ENCODE results near the gene GNB3. TPM values are rescaled to one million over a fixed set of nuclear protein-coding genes. Genes with fewer than 3 reads are reported as not detected.

Gene GNB3
- total RNA-seq, 1 experiment from 2014 or later: 14.0 TPM

DNA sequence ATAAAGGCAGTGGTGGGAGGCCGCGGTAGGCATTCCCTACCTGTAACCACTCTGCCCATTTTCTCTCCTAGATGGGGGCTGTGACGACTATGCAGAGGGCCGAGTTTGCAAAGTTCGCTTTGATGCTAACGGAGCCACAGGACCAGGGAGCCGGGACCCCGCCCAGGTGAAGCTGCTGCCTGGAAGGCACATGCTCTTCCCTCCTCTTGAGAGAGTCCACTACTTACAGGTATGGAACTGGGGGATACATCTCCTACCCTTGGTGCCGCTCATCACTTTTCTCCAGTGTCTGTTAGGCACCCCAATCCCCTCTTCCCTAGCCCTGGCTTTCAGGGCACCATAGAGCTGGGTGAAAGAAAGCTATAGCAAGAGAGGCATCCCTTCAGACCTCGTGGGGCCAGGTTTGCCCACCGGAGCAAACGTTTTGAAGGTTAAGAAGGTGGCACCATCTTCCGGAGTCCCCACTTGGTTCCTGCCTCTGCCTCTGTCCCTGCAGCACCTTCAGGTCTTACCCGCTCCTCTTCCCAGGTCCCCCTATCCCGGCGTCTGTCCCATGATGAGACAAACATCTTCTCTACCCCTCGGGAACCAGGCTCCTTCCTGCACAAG lies 14.5 kb upstream of the GNB3 start:
- no peak for DNase-seq (ENCODE audit: low spot score)
- no peak for ATAC-seq
- Mint-ChIP-seq H3K27ac (no peak overlapping the region), H3K4me1 (peaks cover 57% of the 10 kb centered on the region), H3K27me3 (ENCODE audit: low read depth) (peaks cover 42% of the 10 kb centered on the region), H3K9me3 (no peaks in the 10 kb centered on the region), H3K4me3 (no peak overlapping the region), H3K36me3 (peaks cover 11% of the 10 kb centered on the region)
- ChIA-PET POLR2A (interaction anchor here (1.5 kb wide), 1 partner anchor 48 kb away, joined by 3 read pairs; no protein-coding TSS in a partner anchor), CTCF (interaction anchor here (0.9 to 8.9 kb wide), 5 partner anchors 43 to 74 kb away, joined by 3 to 112 read pairs (median 5); partner anchors contain the start of genes LAG3, MLF2 and PTMS)
- TF ChIP-seq GRHL2 (CRISPR knock-in tag; IDR thresholded peaks at IDR 0.05; ENCODE audit: insufficient replicate concordance, severe bottlenecking) (no peak), RORB (CRISPR knock-in tag; IDR thresholded peaks at IDR 0.05) (no peak), NR2C2 (CRISPR knock-in tag; IDR thresholded peaks at IDR 0.05) (no peak), PRDM15 (CRISPR knock-in tag; IDR thresholded peaks at IDR 0.05) (no peak), EMX1 (CRISPR knock-in tag; IDR thresholded peaks at IDR 0.05) (no peak)

GRCh38 chr12:6826734-6827436 lies 13.8 kb upstream of the GNB3 start:
- ATAC-seq (no peak), DNase-seq (ENCODE audit: low spot score) (no peak)
- ChIA-PET CTCF (interaction anchor here (0.8 to 8.9 kb wide), 12 partner anchors 14 to 207 kb away, joined by 3 to 112 read pairs (median 4); partner anchors contain the start of genes GNB3, LAG3, MLF2 and PTMS), POLR2A (interaction anchor here (1.0 to 1.5 kb wide), 2 partner anchors 46 to 74 kb away, joined by 4 read pairs; partner anchors contain the start of genes MLF2 and SPSB2)
- Mint-ChIP-seq H3K36me3 (peaks cover 17% of the 10 kb centered on the region), H3K4me1 (peaks cover 56% of the 10 kb centered on the region), H3K27me3 (ENCODE audit: low read depth) (peaks cover 41% of the 10 kb centered on the region), H3K27ac (peak overlapping the region; percentile 35), H3K4me3 (peak overlapping the region; percentile 65), H3K9me3 (no peaks in the 10 kb centered on the region)
- TF ChIP-seq, protein P1, sequence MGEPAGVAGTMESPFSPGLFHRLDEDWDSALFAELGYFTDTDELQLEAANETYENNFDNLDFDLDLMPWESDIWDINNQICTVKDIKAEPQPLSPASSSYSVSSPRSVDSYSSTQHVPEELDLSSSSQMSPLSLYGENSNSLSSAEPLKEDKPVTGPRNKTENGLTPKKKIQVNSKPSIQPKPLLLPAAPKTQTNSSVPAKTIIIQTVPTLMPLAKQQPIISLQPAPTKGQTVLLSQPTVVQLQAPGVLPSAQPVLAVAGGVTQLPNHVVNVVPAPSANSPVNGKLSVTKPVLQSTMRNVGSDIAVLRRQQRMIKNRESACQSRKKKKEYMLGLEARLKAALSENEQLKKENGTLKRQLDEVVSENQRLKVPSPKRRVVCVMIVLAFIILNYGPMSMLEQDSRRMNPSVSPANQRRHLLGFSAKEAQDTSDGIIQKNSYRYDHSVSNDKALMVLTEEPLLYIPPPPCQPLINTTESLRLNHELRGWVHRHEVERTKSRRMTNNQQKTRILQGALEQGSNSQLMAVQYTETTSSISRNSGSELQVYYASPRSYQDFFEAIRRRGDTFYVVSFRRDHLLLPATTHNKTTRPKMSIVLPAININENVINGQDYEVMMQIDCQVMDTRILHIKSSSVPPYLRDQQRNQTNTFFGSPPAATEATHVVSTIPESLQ (CRISPR knock-in tag; IDR thresholded peaks at IDR 0.05): no peak
- TF ChIP-seq FOXP1 (CRISPR knock-in tag; IDR thresholded peaks at IDR 0.05; ENCODE audit: borderline replicate concordance) (no peak), TP53 (CRISPR knock-in tag; IDR thresholded peaks at IDR 0.05) (no peak), PRDM15 (CRISPR knock-in tag; IDR thresholded peaks at IDR 0.05) (no peak), NR1H2 (CRISPR knock-in tag; IDR thresholded peaks at IDR 0.05) (no peak), SOX15 (CRISPR knock-in tag; IDR thresholded peaks at IDR 0.05) (no peak), TCF7 (CRISPR knock-in tag; IDR thresholded peaks at IDR 0.05; ENCODE audit: low read depth) (no peak), TEAD4 (CRISPR knock-in tag; IDR thresholded peaks at IDR 0.05) (no peak), EMX1 (CRISPR knock-in tag; IDR thresholded peaks at IDR 0.05) (no peak), ZNF232 (CRISPR knock-in tag; IDR thresholded peaks at IDR 0.05) (no peak), GABPB1 (CRISPR knock-in tag; IDR thresholded peaks at IDR 0.05) (no peak), NFYB (CRISPR knock-in tag; conservative IDR thresholded peaks at IDR 0.05; ENCODE audit: low read depth) (no peak), ERG (CRISPR knock-in tag; IDR thresholded peaks at IDR 0.05) (no peak), ZNF219 (CRISPR knock-in tag; IDR thresholded peaks at IDR 0.05; ENCODE audit: borderline replicate concordance) (no peak)
- TF ChIP-seq, protein P2, sequence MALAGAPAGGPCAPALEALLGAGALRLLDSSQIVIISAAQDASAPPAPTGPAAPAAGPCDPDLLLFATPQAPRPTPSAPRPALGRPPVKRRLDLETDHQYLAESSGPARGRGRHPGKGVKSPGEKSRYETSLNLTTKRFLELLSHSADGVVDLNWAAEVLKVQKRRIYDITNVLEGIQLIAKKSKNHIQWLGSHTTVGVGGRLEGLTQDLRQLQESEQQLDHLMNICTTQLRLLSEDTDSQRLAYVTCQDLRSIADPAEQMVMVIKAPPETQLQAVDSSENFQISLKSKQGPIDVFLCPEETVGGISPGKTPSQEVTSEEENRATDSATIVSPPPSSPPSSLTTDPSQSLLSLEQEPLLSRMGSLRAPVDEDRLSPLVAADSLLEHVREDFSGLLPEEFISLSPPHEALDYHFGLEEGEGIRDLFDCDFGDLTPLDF (CRISPR knock-in tag; IDR thresholded peaks at IDR 0.05): no peak
- TF ChIP-seq, protein P3, sequence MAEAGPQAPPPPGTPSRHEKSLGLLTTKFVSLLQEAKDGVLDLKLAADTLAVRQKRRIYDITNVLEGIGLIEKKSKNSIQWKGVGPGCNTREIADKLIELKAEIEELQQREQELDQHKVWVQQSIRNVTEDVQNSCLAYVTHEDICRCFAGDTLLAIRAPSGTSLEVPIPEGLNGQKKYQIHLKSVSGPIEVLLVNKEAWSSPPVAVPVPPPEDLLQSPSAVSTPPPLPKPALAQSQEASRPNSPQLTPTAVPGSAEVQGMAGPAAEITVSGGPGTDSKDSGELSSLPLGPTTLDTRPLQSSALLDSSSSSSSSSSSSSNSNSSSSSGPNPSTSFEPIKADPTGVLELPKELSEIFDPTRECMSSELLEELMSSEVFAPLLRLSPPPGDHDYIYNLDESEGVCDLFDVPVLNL (CRISPR knock-in tag; IDR thresholded peaks at IDR 0.05; ENCODE audit: borderline replicate concordance, low read depth): no peak

Measured in WTC11 (cell line).